ENCODE measurements around the gene MSI2. TPM values are rescaled to one million over a fixed set of nuclear protein-coding genes. Genes with fewer than 3 reads are reported as not detected.

The MSI2 gene
- total and polyA plus RNA-seq, 2 experiments from 2014 or later: 18.9 to 41.8 TPM

DNA sequence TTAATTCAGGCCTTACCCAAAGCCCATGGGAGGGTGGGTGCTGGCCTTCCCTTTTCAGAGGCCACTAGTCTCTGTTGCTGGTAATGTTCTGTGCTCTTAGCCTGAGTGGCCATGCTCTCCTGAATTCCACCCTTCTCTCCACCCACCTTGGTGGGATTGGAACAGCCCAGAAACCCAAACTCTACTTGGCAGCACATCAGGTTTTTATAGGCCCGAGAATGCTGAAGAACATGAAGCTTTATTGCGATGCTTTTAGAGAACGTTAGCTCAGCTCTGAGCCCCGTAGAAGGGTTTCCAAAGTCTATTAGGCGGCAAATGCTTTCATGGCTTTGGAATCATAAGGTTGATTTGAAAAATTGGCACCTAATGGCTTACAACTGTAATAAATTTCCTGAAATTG, 209.3 kb downstream of the MSI2 start:
- Histone ChIP-seq H3K4me2 (peak overlapping the region; percentile 66), H4K20me1 (replicated peaks; ENCODE audit: insufficient read depth) (no peaks in the 10 kb centered on the region), H3K79me2 (replicated peaks; ENCODE audit: insufficient read depth) (no peaks in the 10 kb centered on the region; the same call in 1 of the 2 replicates), H3K27ac (ENCODE audit: low read depth) (peak overlapping the region; percentile 80), H2AFZ (no peak overlapping the region), H3K27me3 (ENCODE audit: insufficient read depth) (no peaks in the 10 kb centered on the region), H3K9me2 (ENCODE audit: insufficient read depth) (no peaks in the 10 kb centered on the region), H3K4me3 (peak overlapping the region; percentile 42), H3K36me3 (ENCODE audit: insufficient read depth) (no peaks in the 10 kb centered on the region), H3K4me1 (ENCODE audit: insufficient read depth) (peaks cover 32% of the 10 kb centered on the region), H3F3A (replicated peaks; ENCODE audit: low read depth) (no peaks in the 10 kb centered on the region; the same call in 1 of the 2 replicates)
- no peak for TF ChIP-seq ZNF114 (CRISPR knock-in tag; IDR thresholded peaks at IDR 0.05)
- H3K4me3 Mint-ChIP-seq: peak overlapping the region; percentile 58; the same call in 1 of the 3 replicates
- H3K27me3 Mint-ChIP-seq (ENCODE audit: insufficient read depth, low read depth, poor library complexity): peaks cover 10% of the 10 kb centered on the region
- H3K4me1 Mint-ChIP-seq: peaks cover 61% of the 10 kb centered on the region
- H3K36me3 Mint-ChIP-seq (ENCODE audit: low read depth): no peaks in the 10 kb centered on the region; the same call in 2 of the 3 replicates
- no peak for DNase-seq (ENCODE audit: low spot score)
- no peaks in the 10 kb centered on the region; the same call in 1 of the 3 replicates for H3K9me3 Mint-ChIP-seq
- peak overlapping the region; percentile 68 for H3K27ac Mint-ChIP-seq
- peak; percentile 7 for ATAC-seq

DNA sequence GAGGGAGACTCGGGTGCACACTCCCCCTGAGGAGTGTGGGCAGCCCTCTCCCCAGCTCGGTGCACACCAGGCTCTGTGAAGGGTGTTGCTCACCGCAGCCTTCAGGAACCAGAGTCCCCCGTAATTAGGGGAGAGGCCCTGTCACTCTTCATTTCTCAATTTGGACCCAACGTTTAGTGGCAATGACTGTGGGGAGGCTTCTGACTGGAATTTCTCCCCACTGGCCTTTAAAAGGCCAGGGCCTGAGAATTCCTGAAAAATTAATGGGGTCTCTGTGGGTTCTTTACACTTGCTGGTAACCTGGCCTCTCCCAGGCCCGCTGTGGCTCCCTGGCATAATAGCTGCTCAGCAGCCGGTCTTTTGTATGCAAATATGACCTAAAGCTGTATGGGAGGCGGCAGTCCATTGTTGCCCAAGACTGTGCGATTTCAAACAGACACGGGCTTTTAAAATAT, 209.7 kb downstream of the MSI2 start:
- no peaks in the 10 kb centered on the region; the same call in 1 of the 2 replicates for H3K79me2 ChIP-seq (replicated peaks; ENCODE audit: insufficient read depth)
- peak overlapping the region; percentile 42 for H3K4me3 ChIP-seq
- H3K9me2 ChIP-seq (ENCODE audit: insufficient read depth): no peaks in the 10 kb centered on the region
- no peaks in the 10 kb centered on the region for H3K27me3 ChIP-seq (ENCODE audit: insufficient read depth)
- Mint-ChIP-seq H3K27ac (peak overlapping the region; percentile 68), H3K9me3 (no peaks in the 10 kb centered on the region; the same call in 1 of the 3 replicates), H3K4me1 (peaks cover 63% of the 10 kb centered on the region), H3K4me3 (peak overlapping the region; percentile 58), H3K36me3 (ENCODE audit: low read depth) (no peaks in the 10 kb centered on the region; the same call in 2 of the 3 replicates), H3K27me3 (ENCODE audit: insufficient read depth, low read depth, poor library complexity) (peaks cover 10% of the 10 kb centered on the region)
- H3K27ac ChIP-seq (ENCODE audit: low read depth): peak overlapping the region; percentile 80
- no peaks in the 10 kb centered on the region; the same call in 1 of the 2 replicates for H3F3A ChIP-seq (replicated peaks; ENCODE audit: low read depth)
- ATAC-seq (peak; percentile 89), DNase-seq (ENCODE audit: low spot score) (peak; percentile 75)
- H3K4me1 ChIP-seq (ENCODE audit: insufficient read depth): peaks cover 32% of the 10 kb centered on the region
- H2AFZ ChIP-seq: no peak overlapping the region
- no peaks in the 10 kb centered on the region for H3K36me3 ChIP-seq (ENCODE audit: insufficient read depth)
- H4K20me1 ChIP-seq (replicated peaks; ENCODE audit: insufficient read depth): no peaks in the 10 kb centered on the region
- TF ChIP-seq NANOG (IDR thresholded peaks at IDR 0.05; ENCODE audit: borderline replicate concordance) (peak; percentile 78), ZNF331 (CRISPR knock-in tag; IDR thresholded peaks at IDR 0.05; ENCODE audit: low read depth) (no peak)
- TF ChIP-seq, protein P1, sequence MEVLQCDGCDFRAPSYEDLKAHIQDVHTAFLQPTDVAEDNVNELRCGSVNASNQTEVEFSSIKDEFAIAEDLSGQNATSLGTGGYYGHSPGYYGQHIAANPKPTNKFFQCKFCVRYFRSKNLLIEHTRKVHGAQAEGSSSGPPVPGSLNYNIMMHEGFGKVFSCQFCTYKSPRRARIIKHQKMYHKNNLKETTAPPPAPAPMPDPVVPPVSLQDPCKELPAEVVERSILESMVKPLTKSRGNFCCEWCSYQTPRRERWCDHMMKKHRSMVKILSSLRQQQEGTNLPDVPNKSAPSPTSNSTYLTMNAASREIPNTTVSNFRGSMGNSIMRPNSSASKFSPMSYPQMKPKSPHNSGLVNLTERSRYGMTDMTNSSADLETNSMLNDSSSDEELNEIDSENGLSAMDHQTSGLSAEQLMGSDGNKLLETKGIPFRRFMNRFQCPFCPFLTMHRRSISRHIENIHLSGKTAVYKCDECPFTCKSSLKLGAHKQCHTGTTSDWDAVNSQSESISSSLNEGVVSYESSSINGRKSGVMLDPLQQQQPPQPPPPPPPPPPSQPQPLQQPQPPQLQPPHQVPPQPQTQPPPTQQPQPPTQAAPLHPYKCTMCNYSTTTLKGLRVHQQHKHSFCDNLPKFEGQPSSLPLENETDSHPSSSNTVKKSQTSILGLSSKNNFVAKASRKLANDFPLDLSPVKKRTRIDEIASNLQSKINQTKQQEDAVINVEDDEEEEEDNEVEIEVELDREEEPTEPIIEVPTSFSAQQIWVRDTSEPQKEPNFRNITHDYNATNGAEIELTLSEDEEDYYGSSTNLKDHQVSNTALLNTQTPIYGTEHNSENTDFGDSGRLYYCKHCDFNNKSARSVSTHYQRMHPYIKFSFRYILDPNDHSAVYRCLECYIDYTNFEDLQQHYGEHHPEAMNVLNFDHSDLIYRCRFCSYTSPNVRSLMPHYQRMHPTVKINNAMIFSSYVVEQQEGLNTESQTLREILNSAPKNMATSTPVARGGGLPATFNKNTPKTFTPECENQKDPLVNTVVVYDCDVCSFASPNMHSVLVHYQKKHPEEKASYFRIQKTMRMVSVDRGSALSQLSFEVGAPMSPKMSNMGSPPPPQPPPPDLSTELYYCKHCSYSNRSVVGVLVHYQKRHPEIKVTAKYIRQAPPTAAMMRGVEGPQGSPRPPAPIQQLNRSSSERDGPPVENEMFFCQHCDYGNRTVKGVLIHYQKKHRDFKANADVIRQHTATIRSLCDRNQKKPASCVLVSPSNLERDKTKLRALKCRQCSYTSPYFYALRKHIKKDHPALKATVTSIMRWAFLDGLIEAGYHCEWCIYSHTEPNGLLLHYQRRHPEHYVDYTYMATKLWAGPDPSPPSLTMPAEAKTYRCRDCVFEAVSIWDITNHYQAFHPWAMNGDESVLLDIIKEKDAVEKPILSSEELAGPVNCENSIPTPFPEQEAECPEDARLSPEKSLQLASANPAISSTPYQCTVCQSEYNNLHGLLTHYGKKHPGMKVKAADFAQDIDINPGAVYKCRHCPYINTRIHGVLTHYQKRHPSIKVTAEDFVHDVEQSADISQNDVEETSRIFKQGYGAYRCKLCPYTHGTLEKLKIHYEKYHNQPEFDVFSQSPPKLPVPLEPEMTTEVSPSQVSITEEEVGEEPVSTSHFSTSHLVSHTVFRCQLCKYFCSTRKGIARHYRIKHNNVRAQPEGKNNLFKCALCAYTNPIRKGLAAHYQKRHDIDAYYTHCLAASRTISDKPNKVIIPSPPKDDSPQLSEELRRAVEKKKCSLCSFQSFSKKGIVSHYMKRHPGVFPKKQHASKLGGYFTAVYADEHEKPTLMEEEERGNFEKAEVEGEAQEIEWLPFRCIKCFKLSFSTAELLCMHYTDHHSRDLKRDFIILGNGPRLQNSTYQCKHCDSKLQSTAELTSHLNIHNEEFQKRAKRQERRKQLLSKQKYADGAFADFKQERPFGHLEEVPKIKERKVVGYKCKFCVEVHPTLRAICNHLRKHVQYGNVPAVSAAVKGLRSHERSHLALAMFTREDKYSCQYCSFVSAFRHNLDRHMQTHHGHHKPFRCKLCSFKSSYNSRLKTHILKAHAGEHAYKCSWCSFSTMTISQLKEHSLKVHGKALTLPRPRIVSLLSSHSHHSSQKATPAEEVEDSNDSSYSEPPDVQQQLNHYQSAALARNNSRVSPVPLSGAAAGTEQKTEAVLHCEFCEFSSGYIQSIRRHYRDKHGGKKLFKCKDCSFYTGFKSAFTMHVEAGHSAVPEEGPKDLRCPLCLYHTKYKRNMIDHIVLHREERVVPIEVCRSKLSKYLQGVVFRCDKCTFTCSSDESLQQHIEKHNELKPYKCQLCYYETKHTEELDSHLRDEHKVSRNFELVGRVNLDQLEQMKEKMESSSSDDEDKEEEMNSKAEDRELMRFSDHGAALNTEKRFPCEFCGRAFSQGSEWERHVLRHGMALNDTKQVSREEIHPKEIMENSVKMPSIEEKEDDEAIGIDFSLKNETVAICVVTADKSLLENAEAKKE (CRISPR knock-in tag; IDR thresholded peaks at IDR 0.05): 0 out of 2 replicates have a peak, but pooled peaks have one; percentile 9
- H3K4me2 ChIP-seq: peak overlapping the region; percentile 66

Data from GM23338 (cell line).